ENCODE data around the gene MFSD1. TPM values are rescaled to one million over a fixed set of nuclear protein-coding genes. Genes with fewer than 3 reads are reported as not detected.

The MFSD1 gene
- total RNA-seq, 4 donors from 2014 or later: 61.2 to 282 (median 143) TPM

DNA sequence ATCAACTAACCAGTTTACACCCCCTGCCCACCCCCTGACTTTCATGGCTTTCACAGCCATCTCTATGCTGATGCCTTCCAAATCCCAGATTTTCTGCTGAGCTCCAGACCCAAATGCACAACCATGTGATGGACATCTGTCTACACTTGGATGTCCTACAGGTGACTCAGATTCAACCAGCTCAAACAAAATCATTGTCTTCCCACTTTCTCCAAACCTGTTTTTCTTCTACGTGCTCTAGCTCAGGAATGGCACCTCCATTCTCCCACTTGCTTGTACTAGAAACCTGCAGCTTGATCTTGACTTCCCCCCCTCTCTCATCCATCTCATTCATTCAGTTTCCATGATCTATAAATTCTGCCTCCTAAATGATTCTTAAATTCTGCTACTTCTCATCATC is 35.5 kb upstream of the MFSD1 start:
- TF ChIP-seq, protein P1, sequence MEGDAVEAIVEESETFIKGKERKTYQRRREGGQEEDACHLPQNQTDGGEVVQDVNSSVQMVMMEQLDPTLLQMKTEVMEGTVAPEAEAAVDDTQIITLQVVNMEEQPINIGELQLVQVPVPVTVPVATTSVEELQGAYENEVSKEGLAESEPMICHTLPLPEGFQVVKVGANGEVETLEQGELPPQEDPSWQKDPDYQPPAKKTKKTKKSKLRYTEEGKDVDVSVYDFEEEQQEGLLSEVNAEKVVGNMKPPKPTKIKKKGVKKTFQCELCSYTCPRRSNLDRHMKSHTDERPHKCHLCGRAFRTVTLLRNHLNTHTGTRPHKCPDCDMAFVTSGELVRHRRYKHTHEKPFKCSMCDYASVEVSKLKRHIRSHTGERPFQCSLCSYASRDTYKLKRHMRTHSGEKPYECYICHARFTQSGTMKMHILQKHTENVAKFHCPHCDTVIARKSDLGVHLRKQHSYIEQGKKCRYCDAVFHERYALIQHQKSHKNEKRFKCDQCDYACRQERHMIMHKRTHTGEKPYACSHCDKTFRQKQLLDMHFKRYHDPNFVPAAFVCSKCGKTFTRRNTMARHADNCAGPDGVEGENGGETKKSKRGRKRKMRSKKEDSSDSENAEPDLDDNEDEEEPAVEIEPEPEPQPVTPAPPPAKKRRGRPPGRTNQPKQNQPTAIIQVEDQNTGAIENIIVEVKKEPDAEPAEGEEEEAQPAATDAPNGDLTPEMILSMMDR (IDR thresholded peaks at IDR 0.05; ENCODE audit: low read depth): no peak

DNA sequence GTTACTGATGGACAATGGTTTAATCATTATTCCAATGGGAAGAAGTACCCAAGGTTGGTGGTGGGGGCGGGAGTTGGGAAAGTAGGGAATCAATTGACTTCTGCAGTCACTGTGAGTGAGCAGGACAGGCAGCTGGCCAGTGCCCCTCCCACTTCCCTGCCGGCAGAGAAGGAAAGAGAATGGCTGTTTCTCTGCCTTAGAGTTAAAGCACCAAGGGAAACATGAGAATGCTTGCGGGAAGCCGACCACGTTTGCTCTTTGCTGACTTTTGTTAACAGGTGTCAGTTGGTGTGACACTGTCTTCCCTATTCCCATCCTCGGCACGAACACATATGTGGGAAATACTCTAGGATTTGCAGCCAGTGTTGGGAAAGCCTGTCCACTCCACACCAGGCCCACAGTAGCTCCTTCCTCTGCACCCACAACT is 33.5 kb upstream of the MFSD1 start:
- TF ChIP-seq, protein P1 (IDR thresholded peaks at IDR 0.05; ENCODE audit: low read depth): no peak

DNA sequence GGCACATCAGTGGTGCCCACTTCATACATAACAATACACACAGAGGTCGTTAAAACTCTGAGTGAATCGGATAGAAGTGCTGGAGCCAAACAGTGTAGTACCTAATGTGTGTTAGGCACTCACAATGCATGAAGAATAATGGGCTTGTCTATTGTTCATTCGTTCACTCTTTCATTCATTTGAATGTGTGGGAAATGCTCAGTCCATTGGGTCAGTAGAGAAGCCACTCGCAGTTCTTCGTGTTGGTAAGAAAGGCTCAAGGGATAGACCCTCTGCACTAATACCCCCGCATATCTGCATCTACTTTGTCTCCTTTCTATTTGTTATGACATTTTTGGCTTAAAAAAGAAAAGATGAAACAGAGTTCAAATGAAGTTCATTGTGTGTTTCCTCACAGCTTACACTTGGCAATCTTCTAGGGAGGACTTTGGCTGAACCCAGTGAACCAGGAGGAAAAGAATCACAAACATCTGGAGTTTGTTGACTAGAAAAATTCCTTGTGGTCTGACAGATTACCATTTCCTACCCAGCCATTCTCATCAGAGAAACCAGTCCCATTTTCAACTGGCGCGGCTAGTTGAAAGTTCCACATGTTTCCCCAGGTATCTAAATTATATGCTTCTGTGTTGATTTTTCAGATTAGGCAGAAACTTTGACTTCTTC is 32.8 kb upstream of the MFSD1 start:
- TF ChIP-seq, protein P1 (IDR thresholded peaks at IDR 0.05; ENCODE audit: low read depth): no peak

DNA sequence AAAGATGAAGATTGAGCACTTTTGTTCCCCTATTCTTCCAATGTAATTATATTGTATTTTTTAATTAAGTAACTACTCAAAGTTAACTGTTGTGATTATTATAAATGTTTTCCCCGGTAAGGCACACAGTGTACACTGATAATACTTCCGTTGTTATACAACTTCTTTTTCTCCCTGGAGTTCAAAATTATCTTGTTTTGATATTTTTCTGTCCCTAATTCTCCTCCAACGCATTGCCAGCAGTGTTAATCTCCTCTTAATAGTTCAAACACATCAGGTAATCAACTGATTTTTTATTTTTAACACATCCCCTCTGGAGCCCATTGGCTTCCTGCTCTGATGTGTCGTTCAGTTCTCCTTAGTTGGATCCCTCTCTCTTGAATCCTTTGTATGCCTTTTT is 32.3 kb upstream of the MFSD1 start:
- TF ChIP-seq, protein P1 (IDR thresholded peaks at IDR 0.05; ENCODE audit: low read depth): no peak

DNA sequence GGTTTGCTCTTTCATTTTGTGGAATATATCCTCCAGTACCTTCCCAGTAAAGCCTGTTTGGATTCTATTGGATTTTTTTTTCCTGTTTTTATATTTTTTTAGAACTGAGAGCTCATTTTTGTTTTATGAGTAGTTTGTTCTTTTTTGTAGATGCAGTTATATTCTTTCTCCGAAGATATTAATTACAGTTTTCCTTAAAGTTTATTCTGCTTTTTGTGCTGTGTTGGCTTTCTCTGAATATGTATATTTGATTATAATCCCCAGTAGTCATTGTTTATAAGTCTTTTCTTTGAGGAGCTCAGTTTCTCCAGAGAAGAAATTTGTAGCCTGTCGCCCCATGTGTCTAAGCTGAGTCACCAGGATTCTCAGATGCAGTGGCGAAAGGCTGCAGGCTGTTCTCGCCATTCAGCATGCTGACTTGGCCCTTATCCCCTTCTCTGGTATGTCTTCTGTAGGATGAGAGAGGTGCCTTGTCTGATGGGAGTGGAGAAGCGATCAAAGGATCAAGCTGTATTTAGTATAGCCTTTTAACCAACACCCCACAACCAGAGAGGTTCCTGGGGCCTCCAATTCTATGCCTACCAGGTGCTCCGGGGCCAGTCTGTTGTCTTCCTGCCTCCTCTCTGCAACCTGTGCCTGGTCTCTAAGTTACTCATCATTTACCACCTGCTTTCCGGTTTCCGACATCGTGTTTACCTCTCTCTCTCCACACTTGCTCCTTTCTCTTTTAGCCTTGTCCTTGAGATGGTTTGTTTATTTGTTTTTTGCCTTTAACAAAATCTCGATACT is 31.7 kb upstream of the MFSD1 start:
- TF ChIP-seq, protein P1 (IDR thresholded peaks at IDR 0.05; ENCODE audit: low read depth): no peak

DNA sequence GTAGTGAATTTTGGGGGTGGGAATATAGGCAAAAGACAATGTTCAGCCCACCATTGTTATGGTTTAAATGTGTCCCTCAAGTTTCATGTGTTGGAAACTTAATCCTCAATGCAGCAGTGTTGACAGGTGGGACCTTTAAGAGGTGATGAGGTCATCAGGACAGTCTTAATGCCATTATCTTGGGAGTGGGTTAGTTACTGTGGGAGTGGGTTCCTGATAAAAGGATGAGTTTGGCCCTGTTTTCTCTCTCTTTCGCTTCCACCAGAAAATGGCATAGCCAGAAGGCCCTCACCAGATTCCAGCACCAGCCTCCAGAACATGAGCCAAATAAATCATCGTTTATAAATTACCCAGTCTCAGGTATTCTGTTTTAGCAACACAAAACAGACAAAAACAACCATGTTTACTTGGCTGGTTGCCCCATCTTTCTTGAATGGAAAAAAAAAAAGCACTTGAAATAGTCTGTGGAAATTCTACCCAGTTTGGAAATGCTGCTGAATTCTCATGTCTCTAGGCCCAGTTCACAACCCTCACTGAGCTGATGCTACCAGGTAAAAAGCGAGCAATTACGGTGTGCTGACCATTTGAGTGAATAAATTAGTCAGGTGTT is 31.0 kb upstream of the MFSD1 start:
- TF ChIP-seq, protein P1 (IDR thresholded peaks at IDR 0.05; ENCODE audit: low read depth): no peak

DNA sequence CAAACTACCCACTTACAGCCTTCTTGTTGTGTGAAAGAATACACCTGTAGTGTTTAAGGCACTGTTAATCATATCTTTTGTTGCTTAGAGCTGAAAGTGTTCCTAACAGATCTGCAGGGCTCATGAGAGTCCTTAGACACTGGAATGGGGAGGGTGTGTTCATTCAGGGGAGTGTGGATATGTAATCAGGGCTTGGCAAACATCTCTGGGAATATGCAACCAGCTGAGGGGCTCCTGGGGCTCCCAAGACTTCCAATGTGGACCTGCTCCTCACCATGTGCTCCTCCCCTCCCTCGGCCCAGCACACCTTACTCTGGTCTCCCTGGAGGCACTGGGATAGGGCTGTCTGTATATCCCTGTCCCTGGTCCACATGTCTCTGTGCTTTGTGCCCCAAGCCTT is 30.3 kb upstream of the MFSD1 start:
- TF ChIP-seq, protein P1 (IDR thresholded peaks at IDR 0.05; ENCODE audit: low read depth): no peak
